UCSD-AML1 (cell line): Measurements from ENCODE around the gene GOSR2.
A peak's percentile ranks its signal among the peaks of the same experiment; 100 is the strongest.
"Not testable (repeated sequence)": the region's sequence is repeated elsewhere in the genome, so short reads cannot be mapped to it uniquely, and the experiment has no call there.

ENCODE experiments used
- DNase-seq: peaks from one replicate; lab custom pipeline; 2025; ENCODE audit not compliant: unreplicated experiment; lab: John Stamatoyannopoulos, UW

The GOSR2 gene

GRCh38 chr17:46892192-46892703, 30.7 kb upstream of the GOSR2 start:
- no peak for DNase-seq

GRCh38 chr17:46894024-46894423, 28.9 kb upstream of the GOSR2 start:
- no peak for DNase-seq

GRCh38 chr17:46894476-46895151, 28.3 kb upstream of the GOSR2 start:
- DNase-seq = no peak

- DNase-seq = peak; percentile 58
Measured at GRCh38 chr17:46895171-46895570, 27.8 kb upstream of the GOSR2 start.

- no peak for DNase-seq
Measured at GRCh38 chr17:46896991-46897390, 26.0 kb upstream of the GOSR2 start.

GRCh38 chr17:46898364-46898763, 24.6 kb upstream of the GOSR2 start:
- no peak for DNase-seq

- DNase-seq = no peak
Measured at GRCh38 chr17:46898860-46899259, 24.1 kb upstream of the GOSR2 start.

- no peak for DNase-seq
Measured at GRCh38 chr17:46901291-46901690, 21.7 kb upstream of the GOSR2 start.

GRCh38 chr17:46903762-46904672, 18.9 kb upstream of the GOSR2 start:
- DNase-seq = no peak

GRCh38 chr17:46908068-46908737, 14.8 kb upstream of the GOSR2 start:
- no peak for DNase-seq

- no peak for DNase-seq
Measured at GRCh38 chr17:46910179-46910927, 12.6 kb upstream of the GOSR2 start.

GRCh38 chr17:46911311-46911710, 11.6 kb upstream of the GOSR2 start:
- no peak for DNase-seq

GRCh38 chr17:46915596-46915995, 7.4 kb upstream of the GOSR2 start:
- no peak for DNase-seq

- DNase-seq = no peak
Measured at GRCh38 chr17:46916211-46916610, 6.7 kb upstream of the GOSR2 start.

GRCh38 chr17:46916623-46917022, 6.3 kb upstream of the GOSR2 start:
- DNase-seq = no peak

- no peak for DNase-seq
Measured at GRCh38 chr17:46917041-46917440, 5.9 kb upstream of the GOSR2 start.

GRCh38 chr17:46917516-46917915, 5.4 kb upstream of the GOSR2 start:
- DNase-seq = no peak

- not testable (repeated sequence) for DNase-seq
Measured at GRCh38 chr17:46921962-46922361, 998 bp upstream of the GOSR2 start.

GRCh38 chr17:46922487-46922803, 515 bp upstream of the GOSR2 start:
- DNase-seq = no peak

- DNase-seq = no peak
Measured at GRCh38 chr17:46925185-46925868, 2.4 kb downstream of the GOSR2 start.
